Activated T-cell treated with anti-CD3 and anti-CD28 coated beads for 24 hours (primary cell): ENCODE data around the gene KLHL12.

ENCODE experiments used
- DNase-seq: peaks from one replicate; pipeline ENCODE4 v3.0.0-alpha.2; 2020; ENCODE audit warnings: low read depth

Gene KLHL12

DNA sequence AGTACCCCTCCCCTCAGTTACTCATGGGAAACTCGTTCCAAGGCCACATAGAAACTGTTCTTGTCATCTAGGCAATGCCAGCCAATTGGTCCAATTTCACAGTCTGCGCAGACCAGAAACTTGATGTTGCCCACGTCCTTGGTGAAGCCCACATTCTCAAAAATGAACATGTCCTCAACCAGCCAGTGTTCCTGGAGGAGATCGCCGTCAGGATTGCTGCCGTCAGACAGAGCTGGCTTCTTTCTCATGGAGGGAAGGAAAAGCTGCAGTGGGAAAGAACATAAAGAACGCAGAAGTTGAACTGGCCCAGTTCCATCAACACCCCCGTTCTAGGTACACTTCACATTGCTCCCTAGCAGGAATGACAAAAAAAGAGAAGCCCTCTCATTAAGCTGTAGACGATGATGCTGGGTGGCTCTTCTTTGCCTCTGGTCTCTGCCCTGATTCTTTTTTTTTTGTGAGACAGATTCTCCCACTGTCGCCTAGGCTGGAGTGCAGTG, 46.0 kb downstream of the KLHL12 start:
- no peak for DNase-seq

DNA sequence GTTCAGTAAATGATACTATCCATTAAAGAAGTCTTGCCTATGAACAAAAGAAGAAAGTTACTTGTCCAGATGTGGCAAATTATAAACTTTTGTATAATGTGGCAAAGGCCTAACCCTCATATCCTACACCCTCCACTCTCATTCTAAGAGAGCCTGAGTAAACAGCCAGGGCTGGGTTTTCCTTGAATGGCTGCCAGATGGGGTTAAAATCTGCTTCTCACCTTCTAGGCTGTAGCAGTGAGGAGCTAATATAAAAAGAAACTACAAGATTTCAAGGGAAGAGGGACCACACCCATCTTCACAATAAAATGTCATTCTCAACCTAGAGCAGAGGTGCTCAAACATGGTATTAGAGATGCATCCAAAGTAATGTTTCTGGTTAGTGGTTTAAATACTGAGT, 47.0 kb downstream of the KLHL12 start:
- DNase-seq: no peak

DNA sequence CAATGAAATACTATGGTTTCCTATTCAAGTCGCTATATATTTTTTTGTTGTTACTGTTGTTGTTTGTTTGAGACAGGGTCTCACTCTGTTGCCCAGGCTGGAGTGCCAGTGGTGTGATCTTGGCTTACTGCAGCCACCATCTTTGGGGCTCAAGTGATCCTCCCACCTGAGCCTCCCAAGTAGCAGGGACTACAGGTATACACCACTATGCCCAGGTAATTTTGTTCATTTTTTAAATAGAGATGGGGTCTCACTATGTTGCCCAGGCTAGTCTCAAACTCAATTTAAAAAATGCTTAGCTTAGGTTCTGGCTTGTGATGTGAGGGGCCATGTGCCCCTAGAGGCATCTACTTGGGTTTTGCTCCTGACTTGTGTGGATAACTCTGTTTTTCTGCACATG, 47.9 kb downstream of the KLHL12 start:
- no peak for DNase-seq

DNA sequence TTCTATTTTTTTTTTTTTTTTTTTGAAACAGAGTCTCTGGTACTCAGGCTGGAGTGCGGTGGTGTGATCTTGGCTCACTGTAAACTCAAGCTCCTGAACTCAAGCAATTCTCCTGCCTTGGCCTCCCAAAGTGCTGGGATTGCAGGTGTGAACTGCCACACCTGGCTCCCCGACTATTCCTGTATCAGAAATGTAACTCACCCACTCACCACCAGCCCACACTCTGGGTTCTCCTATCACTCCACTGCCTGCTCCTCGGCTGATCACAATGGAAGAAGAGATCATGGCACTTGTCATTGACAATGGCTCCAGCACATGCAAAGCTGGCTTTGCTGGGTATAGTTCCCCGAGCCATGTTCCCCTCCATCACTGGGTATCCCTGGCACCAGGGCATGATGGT, 54.0 kb downstream of the KLHL12 start:
- DNase-seq: no peak

DNA sequence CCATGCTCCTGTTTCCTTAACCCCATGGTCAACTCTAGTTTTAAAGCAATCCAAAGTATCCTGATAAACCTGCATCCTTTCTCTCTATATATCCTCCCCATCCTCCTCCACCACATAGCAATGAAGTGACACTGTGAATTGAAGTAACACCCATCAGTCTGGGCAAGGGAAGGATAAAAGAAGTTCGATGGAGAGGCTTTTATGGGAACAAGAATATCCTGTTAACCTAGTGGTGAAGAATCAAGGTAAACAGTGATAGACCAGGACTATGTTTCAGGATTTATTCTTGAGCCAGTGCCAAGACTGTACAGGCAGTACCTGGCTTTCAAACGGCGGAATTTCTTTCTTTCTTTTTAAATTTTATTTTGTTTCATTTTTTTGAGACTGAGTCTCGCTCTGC, 55.7 kb downstream of the KLHL12 start:
- DNase-seq: no peak

DNA sequence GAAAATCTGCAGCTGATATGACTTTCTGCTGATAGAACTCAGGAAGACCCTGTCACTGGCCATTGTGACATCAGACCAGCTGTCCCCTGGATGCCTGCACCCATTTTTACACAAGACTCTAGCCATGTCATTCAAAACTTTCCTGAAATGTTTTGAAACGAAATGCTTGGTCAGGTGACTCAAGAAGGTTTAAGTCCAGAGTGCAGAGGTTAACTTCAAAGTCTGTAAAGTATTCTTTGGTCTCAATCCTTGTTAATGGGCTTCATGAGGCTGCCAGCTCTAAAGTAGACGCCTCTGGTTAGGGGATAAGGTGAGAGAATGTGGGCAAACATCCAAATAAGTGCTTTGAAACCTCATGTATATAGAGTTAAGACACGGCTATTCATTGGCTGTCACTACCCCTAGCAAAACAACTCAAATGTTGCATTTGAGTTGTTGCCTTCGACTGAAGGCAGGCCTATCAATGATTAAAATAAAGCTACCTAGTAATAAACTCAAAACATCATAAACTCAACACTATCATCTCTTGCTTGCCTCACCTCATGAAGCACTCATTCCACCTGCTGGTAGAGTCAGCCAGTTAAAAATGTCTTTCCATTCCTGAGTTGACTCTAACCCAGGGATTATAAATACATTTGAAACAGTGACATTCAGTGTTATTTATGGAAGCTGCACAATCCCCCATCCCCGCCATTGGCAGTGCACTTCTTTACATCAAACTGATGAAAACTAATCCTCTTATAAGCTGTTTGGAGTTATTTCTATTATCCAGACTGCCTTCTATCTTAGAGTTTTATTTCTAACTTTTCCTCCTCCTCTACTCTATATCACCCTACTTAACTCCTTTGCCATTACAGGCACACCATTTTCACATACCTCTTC, 64.1 kb downstream of the KLHL12 start:
- DNase-seq: no peak

DNA sequence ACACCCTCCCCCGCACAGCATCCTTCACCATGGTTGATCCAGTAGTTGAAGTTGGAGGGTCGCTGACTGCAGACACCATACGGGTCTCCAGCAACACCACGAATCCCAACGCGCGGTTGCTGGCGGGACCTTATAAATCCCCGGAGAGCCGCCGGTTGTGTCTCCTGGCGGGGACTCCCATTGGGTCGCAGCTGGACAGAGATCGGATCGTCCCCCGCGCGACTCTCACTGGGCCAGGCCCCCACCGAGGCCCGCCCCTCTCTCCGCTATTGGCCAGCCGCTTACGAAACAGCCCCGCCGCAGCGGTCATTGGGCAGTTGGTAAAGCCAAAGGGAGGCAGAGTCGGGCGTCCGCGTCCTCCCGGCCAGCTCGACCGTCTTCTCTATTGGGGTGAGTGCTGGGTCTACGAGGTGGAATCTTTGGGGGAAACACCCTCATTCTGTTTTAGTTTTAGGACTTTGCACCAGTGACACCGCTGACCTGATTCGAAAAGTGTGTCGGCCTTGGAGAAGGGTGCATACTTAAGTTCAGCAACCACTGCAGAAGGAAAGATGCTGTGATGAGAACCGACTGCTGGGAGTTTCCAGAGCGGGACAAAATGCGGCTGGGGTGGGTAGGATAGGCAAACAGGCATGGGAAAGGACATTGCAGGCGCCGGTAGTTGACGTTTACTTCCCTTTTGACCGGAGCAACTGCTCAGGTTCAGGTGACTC, 65.5 kb downstream of the KLHL12 start:
- DNase-seq: peak; percentile 5

DNA sequence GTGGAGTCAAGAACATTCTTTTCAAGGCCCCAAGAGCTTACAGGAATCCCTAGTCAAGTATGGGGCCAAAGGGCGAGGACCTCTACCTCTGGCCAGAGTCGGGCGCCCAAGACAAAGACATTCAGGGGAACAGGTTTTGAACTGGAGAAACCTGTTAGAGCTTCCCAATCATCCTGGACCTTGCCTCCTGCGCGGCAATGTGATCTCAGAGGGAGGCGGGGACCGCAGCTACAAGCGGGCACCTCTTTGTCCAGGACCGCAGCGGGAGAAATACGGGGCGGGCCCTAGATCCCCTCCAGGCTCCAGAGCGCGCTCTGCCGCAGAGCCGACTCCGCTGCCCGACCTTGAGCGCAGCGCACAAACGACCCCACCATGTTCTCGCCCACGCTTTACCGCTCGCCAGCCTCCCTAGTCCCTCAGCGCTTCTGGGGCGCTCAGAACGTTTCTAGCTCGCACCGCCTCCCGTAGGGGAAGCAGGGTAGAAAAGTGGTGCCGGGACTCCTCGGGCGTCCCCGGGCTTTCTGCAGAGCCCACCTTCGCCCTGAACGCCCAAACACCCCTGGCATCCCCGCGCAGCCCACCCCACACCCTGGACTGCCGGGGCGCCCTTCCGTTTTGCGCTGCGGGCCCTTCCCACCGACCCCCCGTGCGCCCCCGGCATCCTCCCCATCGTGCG, 66.2 kb downstream of the KLHL12 start:
- no peak for DNase-seq

DNA sequence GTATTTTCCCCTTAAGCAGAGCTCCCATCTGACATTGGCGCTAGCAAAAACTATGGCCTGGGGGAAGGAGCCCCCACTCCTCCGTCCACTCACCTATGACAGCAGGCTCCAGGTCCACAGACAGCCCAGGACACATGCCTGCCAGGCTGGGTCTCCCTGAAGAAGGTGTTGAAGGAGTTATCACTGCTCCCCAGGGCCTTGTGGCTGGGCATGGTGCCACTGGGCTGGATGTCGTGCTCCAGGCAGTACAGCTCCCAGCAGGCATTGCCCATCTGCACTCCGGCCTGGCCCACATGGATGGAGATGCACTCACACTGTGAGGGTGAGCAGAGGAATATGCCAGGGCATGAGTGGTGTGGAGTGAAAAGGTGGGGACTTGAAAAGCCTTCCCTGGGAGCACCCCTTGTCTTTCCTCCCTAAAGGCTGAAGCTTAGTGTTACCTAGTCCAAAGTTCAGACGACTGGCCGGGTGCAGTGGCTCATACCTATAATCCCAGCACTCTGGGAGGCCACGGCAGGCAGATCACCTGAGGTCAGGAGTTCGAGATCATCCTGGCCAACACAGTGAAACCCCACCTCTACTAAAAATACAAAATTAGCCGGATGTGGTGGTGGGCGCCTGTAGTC, 68.1 kb downstream of the KLHL12 start:
- no peak for DNase-seq

DNA sequence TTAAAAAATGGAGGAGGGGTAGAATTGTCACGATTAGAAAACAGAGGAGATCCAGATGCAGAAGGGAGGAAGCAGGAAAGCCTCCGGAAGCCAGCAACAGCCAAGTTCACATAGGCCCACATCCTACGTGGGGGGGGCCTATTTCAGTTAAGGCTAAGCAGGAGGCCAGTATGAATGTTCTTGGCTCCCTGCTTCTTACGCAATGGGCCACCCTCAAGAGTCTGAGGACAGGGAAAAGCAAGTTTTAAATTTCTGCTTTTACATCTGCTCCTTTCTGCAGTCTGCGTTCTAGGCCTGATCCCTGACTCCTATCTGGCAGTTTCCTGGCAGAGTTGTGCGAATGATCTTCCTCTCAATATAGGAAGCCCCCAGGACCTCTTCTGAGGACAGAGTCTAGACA, 68.7 kb downstream of the KLHL12 start:
- no peak for DNase-seq

DNA sequence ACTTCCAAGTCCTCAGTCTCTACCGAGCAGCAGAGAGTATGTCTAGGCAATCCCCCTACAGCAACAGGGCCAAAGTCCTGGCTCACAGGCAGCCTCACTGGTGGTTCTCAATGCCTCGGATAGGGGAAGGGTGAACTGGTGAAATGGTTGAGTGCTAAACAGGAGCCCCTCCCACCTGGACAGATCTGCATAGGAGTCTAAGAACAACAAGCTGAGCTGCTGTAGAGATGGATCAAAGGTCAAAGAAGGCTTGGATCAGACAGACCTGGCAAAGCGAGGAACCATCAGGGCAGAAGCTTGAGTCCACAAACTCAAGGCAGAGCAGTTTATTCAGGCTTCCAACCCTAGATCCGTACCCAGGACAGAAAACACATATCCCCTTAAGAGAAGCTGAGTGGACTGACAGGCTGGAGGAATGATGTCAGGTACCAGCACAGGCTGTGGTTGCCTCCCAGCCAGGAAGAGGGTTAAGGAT, 69.9 kb downstream of the KLHL12 start:
- DNase-seq: no peak

DNA sequence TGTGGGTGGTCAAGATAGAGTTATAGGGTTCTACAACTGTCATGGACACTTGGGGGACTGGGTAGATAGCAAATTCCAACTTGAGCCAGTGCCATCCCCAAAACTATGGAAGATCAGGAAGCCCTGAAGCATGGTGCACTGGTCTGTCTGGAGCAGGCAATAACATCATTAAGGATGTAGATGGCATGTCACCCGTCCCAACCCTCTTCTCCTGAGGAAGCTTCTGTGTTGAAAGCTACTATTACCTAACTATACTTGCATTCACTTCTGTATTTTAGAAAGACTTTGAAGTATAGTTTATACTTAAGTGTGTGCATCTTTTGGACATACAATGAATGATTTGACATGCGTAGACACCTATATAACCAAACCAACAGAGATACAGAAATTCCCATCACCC, 71.0 kb downstream of the KLHL12 start:
- DNase-seq: no peak

DNA sequence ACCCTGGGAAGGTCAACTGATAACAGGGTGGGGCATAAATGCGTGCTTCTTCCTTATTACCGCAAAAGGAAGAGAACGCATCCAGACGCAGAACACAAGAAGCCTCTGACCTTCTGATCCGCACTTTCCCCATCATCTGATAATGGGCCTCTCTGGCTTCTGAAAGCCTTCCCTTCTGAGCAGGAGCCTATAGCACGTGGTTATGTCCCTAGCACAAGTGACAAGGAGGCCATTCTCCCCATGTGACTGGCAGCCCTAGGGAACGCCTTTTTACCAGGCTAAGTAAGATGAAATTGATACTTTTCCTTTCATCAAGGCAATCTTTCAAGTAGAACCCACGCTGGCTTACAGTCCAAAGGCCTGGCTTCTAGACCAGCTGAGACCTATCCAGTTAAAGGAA, 72.2 kb downstream of the KLHL12 start:
- DNase-seq: no peak

DNA sequence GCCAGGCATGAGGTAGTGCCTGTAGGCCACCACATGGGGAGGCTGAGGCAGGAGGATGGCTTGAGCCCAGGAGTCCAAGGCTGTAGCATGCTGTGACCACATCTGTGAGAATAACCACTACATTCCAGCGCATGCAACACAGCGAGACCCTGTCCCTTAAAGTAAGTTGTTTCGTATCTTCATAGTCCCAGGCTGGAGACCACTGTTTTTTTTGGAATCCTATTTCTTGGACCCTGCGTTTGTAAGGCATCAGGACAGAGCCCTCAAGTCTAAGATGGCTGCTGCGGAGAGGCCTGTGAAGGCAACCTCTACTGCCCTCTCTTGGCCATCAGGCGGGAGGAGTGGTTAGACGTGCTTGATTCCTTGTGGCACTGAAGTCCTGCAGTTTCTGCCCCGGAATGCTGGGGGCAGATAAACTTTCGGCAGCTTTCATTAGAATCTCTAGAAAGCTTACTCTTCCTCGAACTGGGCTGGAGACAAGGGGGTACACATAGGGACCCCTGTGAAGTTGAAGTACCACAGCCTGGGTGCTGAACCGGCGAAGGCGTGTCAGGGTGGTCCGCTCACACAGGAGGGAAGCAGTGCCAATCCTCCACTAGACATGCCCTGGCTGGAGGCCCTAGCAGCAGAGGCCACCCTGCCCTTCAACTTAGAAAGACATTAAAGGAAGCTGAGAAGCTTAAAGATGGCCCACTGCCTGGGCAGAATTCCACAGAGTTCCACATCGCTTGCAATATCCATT, 74.7 kb downstream of the KLHL12 start:
- DNase-seq: no peak

DNA sequence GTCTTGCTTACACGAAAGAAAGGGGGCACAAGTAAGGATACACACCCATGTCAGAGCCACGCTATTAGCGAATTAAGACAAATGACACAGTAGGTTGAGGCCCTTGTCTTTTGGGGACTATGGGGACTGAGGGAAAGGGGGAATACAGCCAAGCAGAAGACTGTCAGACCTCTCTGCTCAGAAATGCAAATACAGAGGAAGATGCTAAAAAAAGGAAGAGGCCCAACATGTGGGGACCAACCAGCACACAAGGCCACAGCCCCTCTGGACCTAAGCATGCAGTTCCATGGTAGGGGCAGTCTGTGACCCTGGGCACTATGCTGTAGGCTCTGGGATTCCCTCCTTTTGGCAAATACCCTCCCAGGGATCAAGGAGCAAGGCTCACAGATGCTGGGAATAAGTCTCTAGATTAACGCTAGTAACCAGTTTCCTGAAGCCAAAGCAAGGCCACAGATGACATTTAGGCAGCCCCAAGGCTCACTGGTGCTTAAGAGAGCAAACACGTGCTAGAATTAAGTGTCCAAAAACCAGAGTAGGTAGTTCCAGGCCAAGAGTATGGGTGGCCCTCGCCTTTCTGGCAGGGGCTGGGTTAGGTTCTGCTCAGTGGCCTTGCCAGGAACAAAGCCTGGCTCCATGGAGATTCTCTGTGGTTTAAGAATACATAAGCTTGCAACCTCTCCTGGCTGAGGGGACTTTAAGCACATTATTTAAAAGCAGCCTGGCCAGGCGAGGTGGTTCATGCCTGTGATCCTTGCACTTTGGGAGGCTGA, 76.3 kb downstream of the KLHL12 start:
- DNase-seq: no peak

DNA sequence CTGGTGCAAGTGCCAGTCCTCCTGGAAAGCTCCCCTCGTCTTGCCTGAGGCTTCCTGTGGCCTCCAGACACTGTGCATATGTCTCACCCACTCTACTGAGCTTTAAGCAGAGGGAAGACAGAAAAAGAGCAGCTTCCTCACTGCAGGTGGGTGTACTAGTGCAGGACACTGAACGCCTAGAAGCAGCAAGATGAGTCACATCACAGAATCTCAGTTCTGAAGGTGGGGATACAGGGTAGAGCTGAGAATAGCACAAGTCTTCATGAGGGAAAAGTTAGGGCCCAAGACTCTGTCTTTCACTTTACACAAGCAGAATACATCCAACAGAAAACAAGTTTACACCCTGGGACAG, 78.9 kb downstream of the KLHL12 start:
- no peak for DNase-seq

DNA sequence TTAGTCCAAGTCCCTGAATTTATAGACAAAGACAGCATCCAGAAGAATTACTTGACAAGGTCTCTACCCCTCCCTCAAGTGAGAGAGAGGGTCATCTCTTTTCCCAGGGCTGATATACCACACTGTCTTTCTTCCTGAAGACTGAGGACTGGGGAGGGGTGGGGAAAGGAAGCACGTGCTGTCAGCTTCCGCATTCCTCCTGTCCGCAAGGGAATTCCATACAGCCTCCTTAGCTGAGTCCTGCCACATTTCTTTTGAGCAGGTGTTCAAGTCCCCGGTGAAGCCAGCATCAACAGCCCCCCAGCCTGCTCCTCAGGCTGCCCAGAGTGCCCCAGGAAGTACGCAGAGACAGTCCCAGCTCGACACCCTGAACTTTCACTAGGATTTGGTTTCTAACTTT, 82.1 kb downstream of the KLHL12 start:
- no peak for DNase-seq

DNA sequence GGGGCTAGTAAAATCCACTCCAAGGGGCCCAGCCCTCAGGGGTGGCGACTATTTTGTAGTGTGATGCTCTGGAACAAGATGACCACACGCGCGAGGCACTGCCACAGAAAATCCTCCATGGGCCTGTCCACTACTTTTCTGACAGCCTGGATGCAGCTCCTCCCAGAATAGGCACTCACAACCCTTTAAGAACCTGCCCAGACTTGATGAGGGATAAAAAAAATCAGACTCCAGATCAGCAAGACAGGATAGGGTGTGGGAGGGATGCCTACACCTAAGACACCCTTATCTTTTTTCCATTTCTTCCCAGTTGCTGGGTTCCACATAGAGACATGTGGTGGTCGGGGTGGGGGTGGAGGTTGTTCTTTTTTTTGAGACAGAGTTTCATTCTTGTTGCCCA, 82.8 kb downstream of the KLHL12 start:
- DNase-seq: no peak

DNA sequence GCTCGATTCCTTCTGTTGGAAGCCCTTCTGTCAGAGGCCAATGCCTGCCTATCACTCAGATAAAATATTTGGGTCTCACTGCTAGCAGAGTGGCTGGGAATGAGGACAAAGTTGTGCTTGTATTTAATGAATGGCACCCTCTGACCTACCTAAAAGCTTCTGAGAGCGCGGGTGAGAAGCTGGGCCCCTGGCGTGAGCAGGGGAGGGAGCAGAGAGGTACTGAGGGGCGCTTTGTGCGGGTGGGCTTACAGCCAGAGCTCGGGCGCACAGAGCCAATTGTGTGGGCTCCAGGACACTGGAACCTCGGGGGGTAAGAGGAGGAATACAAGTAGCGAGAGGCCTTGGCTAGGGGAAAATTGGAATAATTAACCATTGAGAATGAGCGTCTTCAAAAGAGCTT, 84.0 kb downstream of the KLHL12 start:
- no peak for DNase-seq
